ENCODE results near the gene FAM210A.
A peak's percentile ranks its signal among the peaks of the same experiment; 100 is the strongest.
"Not testable (repeated sequence)": the region's sequence is repeated elsewhere in the genome, so short reads cannot be mapped to it uniquely, and the experiment has no call there.

The FAM210A gene

GRCh38 chr18:13726232-13726971 lies at the start of gene FAM210A, which contains the start of gene RNMT:
Gene FAM210A, minus strand, starts transcription at chr18:13726558. Its CDS starts 44,481 bp downstream, at chr18:13682077.
Gene RNMT, plus strand, starts transcription at chr18:13726673. Its CDS starts 4,845 bp downstream, at chr18:13731518.
- peak; percentile 83 to 89 for DNase-seq (ENCODE audit: low read depth in 1 of 2, low spot score in 1 of 2)

GRCh38 chr18:13775058-13775457 lies 48.7 kb upstream of the FAM210A start:
- DNase-seq (ENCODE audit: low read depth in 1 of 2, low spot score in 1 of 2) = no peak

GRCh38 chr18:13762690-13763439 lies 36.5 kb upstream of the FAM210A start:
- no peak for DNase-seq (ENCODE audit: low read depth in 1 of 2, low spot score in 1 of 2)

GRCh38 chr18:13760047-13760446 lies 33.7 kb upstream of the FAM210A start:
- DNase-seq (ENCODE audit: low read depth in 1 of 2, low spot score in 1 of 2) = no peak

GRCh38 chr18:13758622-13759021 lies 32.3 kb upstream of the FAM210A start:
- DNase-seq (ENCODE audit: low read depth in 1 of 2, low spot score in 1 of 2) = no peak

- no peak for DNase-seq (ENCODE audit: low read depth in 1 of 2, low spot score in 1 of 2)
These were observed 30.3 kb upstream of the FAM210A start for GRCh38 chr18:13756671-13757070.

- DNase-seq (ENCODE audit: low read depth in 1 of 2, low spot score in 1 of 2) = no peak
These were observed 29.9 kb upstream of the FAM210A start for GRCh38 chr18:13756261-13756660.

- DNase-seq (ENCODE audit: low read depth in 1 of 2, low spot score in 1 of 2) = not testable (repeated sequence)
These were observed 25.2 kb upstream of the FAM210A start for GRCh38 chr18:13751599-13751998.

- no peak for DNase-seq (ENCODE audit: low read depth in 1 of 2, low spot score in 1 of 2)
These were observed 20.3 kb upstream of the FAM210A start for GRCh38 chr18:13746633-13747032.

GRCh38 chr18:13745696-13746095 lies 19.3 kb upstream of the FAM210A start:
- DNase-seq (ENCODE audit: low read depth in 1 of 2, low spot score in 1 of 2) = no peak

GRCh38 chr18:13735681-13736080 lies 9.3 kb upstream of the FAM210A start:
- DNase-seq (ENCODE audit: low read depth in 1 of 2, low spot score in 1 of 2) = no peak

GRCh38 chr18:13730481-13730880 lies 4.1 kb upstream of the FAM210A start:
- no peak for DNase-seq (ENCODE audit: low read depth in 1 of 2, low spot score in 1 of 2)

GRCh38 chr18:13726972-13727331 lies 594 bp upstream of the FAM210A start:
- peak in 1 of 2 donors; percentile 6 for DNase-seq (ENCODE audit: low read depth in 1 of 2, low spot score in 1 of 2)

GRCh38 chr18:13725566-13726231 lies 659 bp downstream of the FAM210A start:
- no peak for DNase-seq (ENCODE audit: low read depth in 1 of 2, low spot score in 1 of 2)

GRCh38 chr18:13720847-13721246 lies 5.5 kb downstream of the FAM210A start:
- no peak for DNase-seq (ENCODE audit: low read depth in 1 of 2, low spot score in 1 of 2)

- no peak for DNase-seq (ENCODE audit: low read depth in 1 of 2, low spot score in 1 of 2)
These were observed 6.2 kb downstream of the FAM210A start for GRCh38 chr18:13720123-13720522.

- no peak for DNase-seq (ENCODE audit: low read depth in 1 of 2, low spot score in 1 of 2)
These were observed 9.4 kb downstream of the FAM210A start for GRCh38 chr18:13716916-13717315.

GRCh38 chr18:13715330-13715729 lies 11.0 kb downstream of the FAM210A start:
- DNase-seq (ENCODE audit: low read depth in 1 of 2, low spot score in 1 of 2) = no peak

GRCh38 chr18:13713455-13714055 lies 12.8 kb downstream of the FAM210A start:
- DNase-seq (ENCODE audit: low read depth in 1 of 2, low spot score in 1 of 2) = no peak

GRCh38 chr18:13712400-13713131 lies 13.8 kb downstream of the FAM210A start:
- no peak for DNase-seq (ENCODE audit: low read depth in 1 of 2, low spot score in 1 of 2)

- DNase-seq (ENCODE audit: low read depth in 1 of 2, low spot score in 1 of 2) = no peak
These were observed 15.9 kb downstream of the FAM210A start for GRCh38 chr18:13710414-13710831.

All from activated T-helper 1 cell treated with anti-CD3 and anti-CD28 coated beads, Interleukin-2, amount 50 U/mL, for 16 hours (primary cell).